Lower leg skin (tissue), 4 donors: ENCODE data around the gene GNPAT. TPM values are rescaled to one million over a fixed set of nuclear protein-coding genes. Genes with fewer than 3 reads are reported as not detected.
"Not testable (repeated sequence)": the region's sequence is repeated elsewhere in the genome, so short reads cannot be mapped to it uniquely, and the experiment has no call there.

ENCODE experiments used
- DNase-seq, 2 donors: peaks; one replicate each; pipeline ENCODE4 v3.0.0-alpha.2; 2019; ENCODE audit warnings: low spot score in 2 of 2
- H3K4me3 ChIP-seq: fragments of 200-600 bp; sonication (generic); 2 replicates; pipeline ENCODE4 v1.5.1; 2017; ENCODE audit warnings: mild to moderate bottlenecking, low read depth; ENCODE audit not compliant: poor library complexity, severe bottlenecking
- CTCF ChIP-seq, 3 donors: fragments of 450-650 bp; IDR thresholded peaks; one replicate each; pipeline ENCODE4 v1.5.1; 2016; ENCODE audit warnings: antibody characterized with exemption in 3 of 3, mild to moderate bottlenecking in 3 of 3, moderate library complexity in 2 of 3
- POLR2A ChIP-seq, 2 donors: fragments of 450-650 bp; IDR thresholded peaks; one replicate each; pipeline ENCODE4 v1.6.1; 2016 to 2017; ENCODE audit warnings: antibody characterized with exemption in 2 of 2, mild to moderate bottlenecking in 1 of 2, moderate library complexity in 1 of 2
- WGBS, 2 donors: methylation state at CpG; one replicate each; pipeline ENCODE4 v1.1.5; 2018; 5-methylcytosine and 5-hydroxymethylcytosine counted together
- intact Hi-C: fragments of 100-400 bp; cut with DNase I; formaldehyde crosslinking; loops from one replicate; pipeline ENCODE4 v1.15.0; 2023; ENCODE audit warnings: low total_unique reads
- total RNA-seq, 4 donors: library from RNA; depleted of rRNA; stranded (reverse); fragments of >200 nt; gene quantifications; one replicate each; pipeline ENCODE4 v1.1.0, GENCODE V29; 2016

The GNPAT gene
- total RNA-seq, 4 donors from 2014 or later, result 24.3 to 45.7 (median 39.9) TPM

GRCh38 chr1:231210126-231210525, 30.9 kb upstream of the GNPAT start:
- DNase-seq, result no peak
- no peak overlapping the region for H3K4me3 ChIP-seq
- 86 to 96% methylated on average over 3 to 5 of the region's 6 CpGs for WGBS, 2 donors
- no peak for TF ChIP-seq POLR2A (IDR thresholded peaks at IDR 0.05)
- no peak for TF ChIP-seq CTCF (IDR thresholded peaks at IDR 0.05)
- intact Hi-C loops, result no loop called here

- peak in 1 of 3 donors; percentile 70 for TF ChIP-seq CTCF (IDR thresholded peaks at IDR 0.05)
- TF ChIP-seq POLR2A (IDR thresholded peaks at IDR 0.05), result no peak
- intact Hi-C loops, result no loop called here
- DNase-seq, result peak; percentile 63 to 96
- H3K4me3 ChIP-seq, result peak overlapping the region; percentile 21
- 20% methylated on average over 25 to 28 of the region's 28 CpGs for WGBS, 2 donors
Observed at GRCh38 chr1:231211005-231211857, 29.8 kb upstream of the GNPAT start.

- WGBS, 2 donors, result 59 to 68% methylated on average over 5 of the region's 5 CpGs
- H3K4me3 ChIP-seq, intact Hi-C loops, DNase-seq: not testable (repeated sequence)
Observed at GRCh38 chr1:231212301-231212700, 28.7 kb upstream of the GNPAT start.

- DNase-seq, result no peak
- intact Hi-C loops, result no loop called here
- H3K4me3 ChIP-seq, result no peak overlapping the region
- 93 to 94% methylated on average over 21 to 22 of the region's 22 CpGs for WGBS, 2 donors
- TF ChIP-seq POLR2A (IDR thresholded peaks at IDR 0.05), result no peak
- TF ChIP-seq CTCF (IDR thresholded peaks at IDR 0.05), result no peak
Observed at GRCh38 chr1:231213831-231214573, 27.0 kb upstream of the GNPAT start.

- WGBS, 2 donors, result 73% methylated on average over 17 of the region's 17 CpGs
- intact Hi-C loops, result no loop called here
- TF ChIP-seq CTCF (IDR thresholded peaks at IDR 0.05) (no peak), POLR2A (IDR thresholded peaks at IDR 0.05) (no peak)
- DNase-seq, result no peak
- H3K4me3 ChIP-seq, result no peak overlapping the region
Observed at GRCh38 chr1:231214918-231215680, 25.9 kb upstream of the GNPAT start.
